ENCODE results near the gene GNAO1. TPM values are rescaled to one million over a fixed set of nuclear protein-coding genes. Genes with fewer than 3 reads are reported as not detected.

Gene GNAO1
- total RNA-seq, 1 experiment from 2014 or later: not detected

DNA sequence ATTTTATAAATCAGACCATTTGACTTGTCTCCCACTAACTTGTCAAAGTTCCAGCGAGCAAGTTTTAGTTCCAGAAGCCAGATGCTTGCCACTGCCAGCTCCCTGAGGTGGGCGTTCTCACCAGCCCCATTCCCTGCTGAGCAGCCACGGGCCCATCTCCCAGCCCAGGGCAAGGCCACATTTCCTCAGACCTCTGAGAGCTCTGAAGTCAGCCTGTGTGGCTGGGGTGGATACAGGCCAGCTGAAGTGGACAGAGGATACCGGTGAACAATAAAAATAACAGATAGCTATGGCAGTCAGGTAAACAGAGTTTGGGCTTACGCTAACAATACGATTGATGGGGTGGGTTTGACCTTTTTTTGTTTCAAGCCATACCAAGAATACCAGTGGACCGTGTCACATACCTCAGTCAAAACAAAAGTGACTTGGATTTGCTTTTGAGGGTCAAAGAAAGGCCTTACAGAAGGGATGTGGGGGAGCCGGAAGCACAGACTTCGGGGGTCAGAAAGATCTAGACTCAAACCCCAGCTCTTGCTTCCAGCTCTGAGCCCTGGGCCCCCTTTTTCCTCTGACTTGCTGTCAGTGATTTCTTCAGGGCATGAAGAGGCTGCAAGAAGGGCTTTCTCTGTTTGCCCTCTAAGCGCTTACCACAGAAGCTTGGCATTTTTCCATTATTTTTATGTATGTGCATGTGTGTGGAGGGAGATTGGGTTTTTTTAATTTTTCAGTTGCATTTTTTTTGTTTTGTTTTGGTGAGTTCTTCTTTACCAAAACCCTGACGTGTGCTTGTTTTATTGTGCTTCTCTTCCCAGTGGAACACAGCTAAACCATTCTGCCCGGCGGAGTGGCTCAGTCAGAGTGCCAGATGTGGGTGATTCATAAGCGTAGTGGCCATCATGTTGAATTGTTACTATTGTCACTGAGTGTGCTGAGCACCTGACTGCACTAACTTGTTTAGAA lies 109.9 kb downstream of the GNAO1 start:
- H3K36me3 Mint-ChIP-seq (ENCODE audit: insufficient read depth, unreplicated experiment): no peaks in the 10 kb centered on the region
- CTCF ChIA-PET: interaction anchor here (0.7 to 1.2 kb wide), 2 partner anchors 21 to 333 kb away, joined by 3 to 4 read pairs; no protein-coding TSS in a partner anchor

DNA sequence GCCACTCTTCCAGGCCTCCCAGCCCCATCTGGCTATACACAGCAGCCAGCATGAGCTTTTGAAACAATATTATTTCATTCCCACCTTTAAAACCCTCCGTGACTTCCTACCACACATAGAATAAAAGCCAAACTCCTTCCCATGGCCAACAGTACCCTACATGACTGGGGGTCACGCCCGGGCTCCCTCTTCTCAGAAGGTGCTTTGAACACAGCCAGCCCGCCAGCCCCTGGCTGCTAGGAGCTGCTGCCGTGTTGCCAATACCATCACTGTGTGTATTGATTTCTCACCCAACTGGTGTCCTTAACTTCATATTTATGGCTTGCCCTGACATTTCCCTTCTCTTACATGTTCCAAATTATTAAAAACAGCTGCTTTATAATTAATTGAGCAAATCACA lies 111.2 kb downstream of the GNAO1 start:
- BruUV-seq (replicated peaks): no TSS peak
- DNase-seq: no peak
- CTCF ChIA-PET: interaction anchor here (0.6 to 1.2 kb wide), 2 partner anchors 22 to 253 kb away, joined by 3 to 7 read pairs; no protein-coding TSS in a partner anchor
- Mint-ChIP-seq H3K27ac (ENCODE audit: unreplicated experiment) (no peak overlapping the region), H3K36me3 (ENCODE audit: insufficient read depth, unreplicated experiment) (no peaks in the 10 kb centered on the region), H3K27me3 (ENCODE audit: unreplicated experiment) (peaks cover 74% of the 10 kb centered on the region), H3K9me3 (ENCODE audit: low read depth, unreplicated experiment) (no peaks in the 10 kb centered on the region), H3K4me3 (ENCODE audit: low read depth, unreplicated experiment) (no peak overlapping the region), H3K4me1 (ENCODE audit: low read depth, unreplicated experiment) (peaks cover 8% of the 10 kb centered on the region)
- TF ChIP-seq, protein P1, sequence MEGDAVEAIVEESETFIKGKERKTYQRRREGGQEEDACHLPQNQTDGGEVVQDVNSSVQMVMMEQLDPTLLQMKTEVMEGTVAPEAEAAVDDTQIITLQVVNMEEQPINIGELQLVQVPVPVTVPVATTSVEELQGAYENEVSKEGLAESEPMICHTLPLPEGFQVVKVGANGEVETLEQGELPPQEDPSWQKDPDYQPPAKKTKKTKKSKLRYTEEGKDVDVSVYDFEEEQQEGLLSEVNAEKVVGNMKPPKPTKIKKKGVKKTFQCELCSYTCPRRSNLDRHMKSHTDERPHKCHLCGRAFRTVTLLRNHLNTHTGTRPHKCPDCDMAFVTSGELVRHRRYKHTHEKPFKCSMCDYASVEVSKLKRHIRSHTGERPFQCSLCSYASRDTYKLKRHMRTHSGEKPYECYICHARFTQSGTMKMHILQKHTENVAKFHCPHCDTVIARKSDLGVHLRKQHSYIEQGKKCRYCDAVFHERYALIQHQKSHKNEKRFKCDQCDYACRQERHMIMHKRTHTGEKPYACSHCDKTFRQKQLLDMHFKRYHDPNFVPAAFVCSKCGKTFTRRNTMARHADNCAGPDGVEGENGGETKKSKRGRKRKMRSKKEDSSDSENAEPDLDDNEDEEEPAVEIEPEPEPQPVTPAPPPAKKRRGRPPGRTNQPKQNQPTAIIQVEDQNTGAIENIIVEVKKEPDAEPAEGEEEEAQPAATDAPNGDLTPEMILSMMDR (IDR thresholded peaks at IDR 0.05; ENCODE audit: unreplicated experiment): no peak
- intact Hi-C loops (cut with micrococcal nuclease; ENCODE audit: unreplicated experiment): no loop called here

More for the DNA sequence above, 109.9 kb downstream of the GNAO1 start:
- H3K27ac Mint-ChIP-seq (ENCODE audit: unreplicated experiment): no peak overlapping the region
- intact Hi-C loops (cut with micrococcal nuclease; ENCODE audit: unreplicated experiment): no loop called here
- no TSS peak for BruUV-seq (replicated peaks)
- no peak overlapping the region for H3K4me3 Mint-ChIP-seq (ENCODE audit: low read depth, unreplicated experiment)
- H3K27me3 Mint-ChIP-seq (ENCODE audit: unreplicated experiment): peaks cover 61% of the 10 kb centered on the region
- DNase-seq: no peak
- TF ChIP-seq, protein P1 (IDR thresholded peaks at IDR 0.05; ENCODE audit: unreplicated experiment): no peak
- H3K9me3 Mint-ChIP-seq (ENCODE audit: low read depth, unreplicated experiment): no peaks in the 10 kb centered on the region
- H3K4me1 Mint-ChIP-seq (ENCODE audit: low read depth, unreplicated experiment): peaks cover 8% of the 10 kb centered on the region

DNA sequence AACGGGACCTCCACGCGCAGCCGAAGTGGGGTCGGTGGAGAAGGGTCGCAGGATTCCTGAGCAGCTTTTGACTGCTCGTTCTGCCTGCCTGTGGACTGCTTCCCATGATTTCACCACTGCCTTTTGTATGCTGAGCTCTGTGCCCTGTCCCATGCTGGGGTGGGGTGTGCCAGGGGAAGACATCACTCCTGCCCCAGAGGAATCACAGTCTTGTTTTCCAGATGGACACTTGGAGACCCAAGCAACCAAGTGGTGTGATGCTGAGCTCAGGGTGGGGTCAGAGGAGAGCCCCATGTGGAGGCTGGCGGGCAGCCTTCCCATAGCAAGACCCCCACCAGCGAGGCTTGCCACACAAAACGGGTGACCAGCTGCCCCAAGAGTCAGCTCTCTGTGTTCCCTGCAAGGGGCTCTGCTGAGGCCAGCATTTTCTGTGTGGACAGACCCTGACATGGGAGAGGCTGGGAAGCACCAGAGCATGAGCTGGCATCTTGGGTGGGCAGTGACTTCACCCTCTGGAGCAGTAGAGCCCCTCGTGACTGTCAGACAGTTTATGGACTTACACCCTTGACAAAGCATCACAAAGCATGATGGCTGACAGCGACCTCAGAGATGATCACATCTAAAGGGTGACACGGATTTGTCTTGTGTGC lies 111.9 kb downstream of the GNAO1 start:
- BruUV-seq (replicated peaks): no TSS peak
- CTCF ChIA-PET: interaction anchor here (0.6 to 0.7 kb wide), 2 partner anchors 254 to 263 kb away, joined by 4 to 7 read pairs; no protein-coding TSS in a partner anchor
- DNase-seq: no peak
- intact Hi-C loops (cut with micrococcal nuclease; ENCODE audit: unreplicated experiment): no loop called here
- TF ChIP-seq, protein P1 (IDR thresholded peaks at IDR 0.05; ENCODE audit: unreplicated experiment): no peak
- Mint-ChIP-seq H3K36me3 (ENCODE audit: insufficient read depth, unreplicated experiment) (no peaks in the 10 kb centered on the region), H3K9me3 (ENCODE audit: low read depth, unreplicated experiment) (no peaks in the 10 kb centered on the region), H3K27ac (ENCODE audit: unreplicated experiment) (no peak overlapping the region), H3K27me3 (ENCODE audit: unreplicated experiment) (peaks cover 81% of the 10 kb centered on the region), H3K4me3 (ENCODE audit: low read depth, unreplicated experiment) (no peak overlapping the region), H3K4me1 (ENCODE audit: low read depth, unreplicated experiment) (peaks cover 8% of the 10 kb centered on the region)

DNA sequence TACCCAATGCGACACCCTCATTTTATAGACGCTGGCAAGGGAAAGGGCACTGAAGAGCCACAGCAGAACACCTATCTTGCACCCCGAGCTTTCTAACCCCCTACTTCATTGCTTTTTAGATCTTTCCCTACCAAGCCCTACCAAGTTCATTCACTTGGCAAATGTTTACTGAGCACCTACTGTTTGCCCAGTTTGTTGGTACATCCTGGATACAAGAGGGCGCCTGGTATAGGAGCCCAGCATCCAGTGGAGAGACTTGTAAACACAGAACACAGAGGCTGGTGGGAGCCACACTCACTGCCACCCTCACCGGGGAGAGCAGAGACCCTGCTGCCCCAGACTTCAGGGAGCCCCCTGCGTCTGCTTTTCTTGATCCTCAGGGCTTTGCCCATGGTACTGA lies 112.6 kb downstream of the GNAO1 start:
- DNase-seq: no peak
- no peak overlapping the region for H3K27ac Mint-ChIP-seq (ENCODE audit: unreplicated experiment)
- intact Hi-C loops (cut with micrococcal nuclease; ENCODE audit: unreplicated experiment): no loop called here
- no TSS peak for BruUV-seq (replicated peaks)
- TF ChIP-seq, protein P1 (IDR thresholded peaks at IDR 0.05; ENCODE audit: unreplicated experiment): no peak
- H3K27me3 Mint-ChIP-seq (ENCODE audit: unreplicated experiment): peaks cover 87% of the 10 kb centered on the region
- H3K4me3 Mint-ChIP-seq (ENCODE audit: low read depth, unreplicated experiment): no peak overlapping the region
- H3K9me3 Mint-ChIP-seq (ENCODE audit: low read depth, unreplicated experiment): no peaks in the 10 kb centered on the region
- peaks cover 8% of the 10 kb centered on the region for H3K4me1 Mint-ChIP-seq (ENCODE audit: low read depth, unreplicated experiment)
- CTCF ChIA-PET: interaction anchor here (0.7 kb wide), 1 partner anchor 264 kb away, joined by 4 read pairs; no protein-coding TSS in a partner anchor
- no peaks in the 10 kb centered on the region for H3K36me3 Mint-ChIP-seq (ENCODE audit: insufficient read depth, unreplicated experiment)
